Breast epithelium (tissue), 3 donors: Measurements from ENCODE around the gene MBLAC2.

ENCODE experiments used
- POLR2AphosphoS5 ChIP-seq, 3 donors: sonication (generic); formaldehyde crosslinking; IDR thresholded peaks; one replicate each; pipeline ENCODE4 v1.6.1; 2017; ENCODE audit warnings: antibody characterized with exemption in 3 of 3
- TF ChIP-seq, protein P1 (sequence below), 3 donors: fragments of 450-650 bp; IDR thresholded peaks; one replicate each; pipeline ENCODE4 v1.5.1; 2016 to 2017; ENCODE audit warnings: antibody characterized with exemption in 3 of 3, mild to moderate bottlenecking in 3 of 3, moderate library complexity in 3 of 3

DNA sequence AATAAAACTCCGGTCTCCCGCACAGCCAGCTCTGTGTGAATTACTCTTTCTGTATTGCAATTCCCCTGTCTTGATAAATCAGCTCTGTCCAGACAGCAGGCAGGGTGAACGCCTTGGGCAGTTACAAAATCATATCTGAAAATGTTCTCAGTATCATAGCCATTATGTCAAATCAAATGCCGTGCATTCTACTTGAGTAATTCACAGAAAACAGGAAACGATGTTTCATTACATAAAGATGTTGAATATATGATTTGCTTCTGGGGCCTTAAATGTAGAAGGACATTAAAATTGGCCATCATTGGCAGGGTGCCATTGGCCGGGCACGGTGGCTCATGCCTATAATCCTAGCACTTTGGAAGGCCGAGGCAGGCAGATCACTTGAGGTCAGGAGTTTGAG is 8.6 kb upstream of the MBLAC2 start:
- TF ChIP-seq, protein P1, sequence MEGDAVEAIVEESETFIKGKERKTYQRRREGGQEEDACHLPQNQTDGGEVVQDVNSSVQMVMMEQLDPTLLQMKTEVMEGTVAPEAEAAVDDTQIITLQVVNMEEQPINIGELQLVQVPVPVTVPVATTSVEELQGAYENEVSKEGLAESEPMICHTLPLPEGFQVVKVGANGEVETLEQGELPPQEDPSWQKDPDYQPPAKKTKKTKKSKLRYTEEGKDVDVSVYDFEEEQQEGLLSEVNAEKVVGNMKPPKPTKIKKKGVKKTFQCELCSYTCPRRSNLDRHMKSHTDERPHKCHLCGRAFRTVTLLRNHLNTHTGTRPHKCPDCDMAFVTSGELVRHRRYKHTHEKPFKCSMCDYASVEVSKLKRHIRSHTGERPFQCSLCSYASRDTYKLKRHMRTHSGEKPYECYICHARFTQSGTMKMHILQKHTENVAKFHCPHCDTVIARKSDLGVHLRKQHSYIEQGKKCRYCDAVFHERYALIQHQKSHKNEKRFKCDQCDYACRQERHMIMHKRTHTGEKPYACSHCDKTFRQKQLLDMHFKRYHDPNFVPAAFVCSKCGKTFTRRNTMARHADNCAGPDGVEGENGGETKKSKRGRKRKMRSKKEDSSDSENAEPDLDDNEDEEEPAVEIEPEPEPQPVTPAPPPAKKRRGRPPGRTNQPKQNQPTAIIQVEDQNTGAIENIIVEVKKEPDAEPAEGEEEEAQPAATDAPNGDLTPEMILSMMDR (IDR thresholded peaks at IDR 0.05), result no peak
- no peak for TF ChIP-seq POLR2AphosphoS5 (IDR thresholded peaks at IDR 0.05)
